ENCODE data around the gene PHTF1.

The PHTF1 gene

DNA sequence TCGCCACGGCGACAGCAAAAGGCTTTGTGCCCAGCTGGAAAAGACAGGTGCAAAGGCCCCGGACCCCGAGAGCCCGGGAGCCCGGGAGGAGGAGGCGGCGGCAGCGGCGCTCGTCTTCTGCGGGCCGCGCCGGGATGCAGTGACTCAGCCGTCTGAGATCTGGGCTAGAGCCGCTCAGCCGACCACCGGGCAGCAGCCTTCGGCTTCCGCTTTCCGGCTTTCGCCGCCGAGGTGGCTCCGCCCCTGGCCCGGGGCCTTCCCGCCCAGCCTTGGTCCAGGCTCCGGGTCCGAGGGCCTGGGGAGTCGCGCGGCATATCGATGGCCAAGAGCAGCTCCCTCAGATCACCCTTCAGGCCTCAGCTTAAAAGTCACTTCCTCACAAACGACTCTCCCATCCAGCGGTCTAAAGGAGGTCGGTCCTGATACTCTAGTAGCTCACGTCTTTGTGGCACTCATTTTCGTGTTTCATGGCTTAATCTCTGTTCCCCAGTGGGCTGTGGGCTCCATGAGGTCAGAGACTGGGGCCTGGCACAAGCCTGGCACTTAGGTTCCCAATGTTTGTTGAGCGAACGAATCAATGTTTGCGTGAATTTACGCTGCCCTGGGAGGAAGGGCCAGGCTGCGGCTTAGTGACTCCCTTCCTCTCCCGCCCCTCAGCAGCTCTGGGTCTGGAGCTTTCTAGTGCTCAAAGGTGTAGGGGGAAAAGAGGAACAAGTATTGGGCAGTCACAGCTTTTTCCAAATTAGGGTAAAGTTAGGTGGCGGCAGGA lies at the start of gene PHTF1:
TSS of gene PHTF1 (minus strand) at position 154 of the 769 bp plus-strand sequence. CDS start 783 bp downstream, outside the sequence.
- DNase-seq = peak; percentile 81

DNA sequence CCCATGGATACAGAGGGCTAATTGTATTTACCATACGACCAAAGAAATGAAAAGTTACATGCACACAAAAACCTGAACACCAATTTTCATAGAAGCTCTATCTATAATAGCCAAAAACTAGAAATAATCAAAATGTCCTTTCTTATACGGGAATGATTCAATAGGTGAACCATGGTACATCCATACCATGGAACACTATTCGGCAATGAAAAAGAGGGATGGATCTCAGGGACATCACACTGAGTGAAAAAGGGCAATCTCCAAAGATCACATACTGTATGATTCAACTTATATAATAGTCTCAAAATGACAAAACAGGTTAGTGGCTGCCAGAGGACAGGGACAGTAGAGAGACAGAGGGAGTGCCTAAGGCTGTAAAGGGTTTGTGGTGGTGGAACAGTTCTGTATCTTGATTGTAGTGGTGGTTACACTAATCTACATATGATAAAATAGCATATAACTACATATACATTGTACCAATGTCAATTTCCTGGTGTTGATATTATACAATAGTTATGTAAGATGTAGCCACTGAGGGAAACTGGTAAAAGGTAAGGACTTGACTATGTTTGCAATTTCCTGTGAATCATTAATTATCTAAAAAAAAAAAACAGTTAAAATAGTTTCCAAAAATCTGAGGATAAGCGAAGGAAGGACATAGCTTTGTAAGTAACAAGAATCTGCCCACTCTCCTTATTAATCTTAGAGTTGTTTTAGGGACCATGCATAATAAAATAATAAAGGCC lies 49.3 kb upstream of the PHTF1 start:
- DNase-seq = no peak

DNA sequence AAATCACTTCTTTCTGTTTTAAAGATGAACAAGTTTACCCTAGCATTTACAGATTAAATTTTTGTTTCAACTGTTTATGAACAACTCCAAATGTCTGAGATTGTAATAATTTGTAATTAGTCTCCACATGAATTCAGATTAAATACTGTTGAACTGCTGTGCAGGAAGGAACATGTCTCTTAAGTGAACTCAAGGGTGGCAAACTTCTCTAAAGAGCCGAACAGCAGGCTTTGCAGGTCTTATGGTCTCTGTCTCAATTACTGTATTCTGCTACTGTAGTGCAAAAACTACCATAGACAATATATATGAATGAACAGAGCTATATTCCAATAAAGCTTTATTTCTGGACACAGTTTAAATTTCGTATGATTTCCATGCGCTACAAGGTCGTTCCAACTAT lies 46.4 kb upstream of the PHTF1 start:
- no peak for DNase-seq

DNA sequence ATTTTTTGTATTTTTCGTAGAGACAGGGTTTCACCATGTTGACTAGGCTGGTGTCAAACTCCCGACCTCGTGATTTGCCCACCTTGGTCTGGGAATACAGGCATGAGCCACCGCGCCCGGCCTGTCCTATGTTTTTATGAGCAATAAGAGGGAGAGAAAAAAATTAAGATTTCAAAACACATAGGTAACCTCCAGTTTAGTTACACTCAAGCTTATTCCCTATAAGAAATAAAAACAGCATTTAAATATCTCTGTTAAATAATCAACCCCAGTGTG lies 45.9 kb upstream of the PHTF1 start:
- no peak for DNase-seq

DNA sequence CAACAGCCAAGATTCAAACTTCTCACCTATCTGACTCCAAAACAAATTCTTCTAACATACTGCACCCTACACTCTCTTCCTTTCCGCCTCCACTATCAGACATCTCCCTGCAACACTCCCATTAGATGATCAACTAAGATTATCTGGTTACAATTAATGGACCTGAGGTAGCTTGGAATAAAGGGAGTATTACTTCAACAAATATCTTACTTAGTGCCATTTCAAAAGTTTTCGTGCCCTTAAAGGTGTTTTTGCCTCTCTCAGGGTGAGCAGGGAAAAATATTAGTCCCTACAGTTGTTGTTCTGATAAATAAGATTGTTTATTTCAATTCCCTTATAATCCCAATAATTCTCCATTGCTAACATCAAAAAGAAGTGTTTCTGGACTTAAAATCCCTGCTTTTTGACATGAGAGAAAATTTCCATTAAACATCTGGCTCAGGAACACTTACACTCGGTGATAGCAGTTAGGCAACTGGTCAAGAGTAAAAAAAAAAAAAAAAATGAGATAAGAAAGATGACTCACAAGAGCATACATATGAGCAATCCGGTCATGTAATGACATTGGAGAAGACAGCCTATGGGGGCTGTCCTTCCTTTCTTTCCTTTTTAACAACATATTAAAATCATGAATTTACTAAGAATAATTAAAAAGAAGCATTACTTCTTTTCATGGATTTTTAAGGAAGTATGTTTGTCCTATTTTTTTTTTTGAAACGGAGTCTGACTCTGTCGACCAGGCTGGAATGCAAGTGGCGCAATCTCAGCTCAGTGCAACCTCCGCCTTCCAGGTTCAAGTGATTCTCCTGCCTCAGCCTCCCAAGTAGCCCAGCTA lies 45.4 kb upstream of the PHTF1 start:
- DNase-seq = no peak

DNA sequence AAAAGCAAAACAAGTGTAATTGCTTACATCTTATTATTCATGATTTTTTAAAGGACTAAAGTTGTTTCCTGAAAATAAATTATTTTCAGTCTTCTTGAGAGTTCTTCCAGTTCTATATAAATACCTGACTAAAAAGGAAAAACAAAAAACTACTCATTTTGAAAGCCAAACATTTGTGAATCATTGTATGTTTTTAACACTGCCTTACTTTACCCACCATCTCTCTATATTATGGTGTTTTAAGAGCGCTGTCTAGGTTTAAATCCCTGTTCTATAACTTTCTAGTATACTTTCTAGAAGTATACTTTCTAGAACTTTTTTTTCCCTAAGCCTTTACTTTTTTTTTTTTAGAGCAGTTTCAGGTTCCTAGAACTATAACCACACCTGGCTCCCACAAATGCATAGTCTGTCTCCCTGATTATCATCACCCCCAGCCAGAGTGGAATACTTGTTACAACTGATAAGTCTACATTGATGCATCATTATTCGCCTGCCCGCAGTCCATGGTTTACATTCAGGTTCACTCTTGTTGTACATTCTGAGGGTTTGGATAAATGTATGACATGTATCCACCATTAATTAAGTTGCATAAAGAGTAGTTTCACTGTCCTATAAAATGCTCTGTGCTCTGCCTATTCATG lies 43.2 kb upstream of the PHTF1 start:
- no peak for DNase-seq

DNA sequence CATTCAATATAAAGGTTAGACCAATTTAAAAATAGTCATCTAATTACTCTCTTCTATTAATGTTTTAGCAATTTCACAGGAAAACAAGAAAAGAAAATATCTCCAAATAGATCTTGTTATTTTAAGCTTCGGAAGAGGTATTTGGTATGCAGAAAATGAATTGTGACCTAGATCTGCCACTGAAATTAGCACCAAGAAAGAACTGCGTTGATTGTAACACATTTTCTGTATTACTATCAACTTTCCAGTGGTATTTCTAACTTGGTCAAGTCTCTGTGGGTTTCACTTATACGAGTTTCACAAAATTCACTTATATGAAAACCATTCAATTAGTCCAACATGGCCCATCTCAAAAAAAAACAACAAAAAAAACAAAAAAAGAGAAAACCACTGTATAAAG lies 41.2 kb upstream of the PHTF1 start:
- no peak for DNase-seq

DNA sequence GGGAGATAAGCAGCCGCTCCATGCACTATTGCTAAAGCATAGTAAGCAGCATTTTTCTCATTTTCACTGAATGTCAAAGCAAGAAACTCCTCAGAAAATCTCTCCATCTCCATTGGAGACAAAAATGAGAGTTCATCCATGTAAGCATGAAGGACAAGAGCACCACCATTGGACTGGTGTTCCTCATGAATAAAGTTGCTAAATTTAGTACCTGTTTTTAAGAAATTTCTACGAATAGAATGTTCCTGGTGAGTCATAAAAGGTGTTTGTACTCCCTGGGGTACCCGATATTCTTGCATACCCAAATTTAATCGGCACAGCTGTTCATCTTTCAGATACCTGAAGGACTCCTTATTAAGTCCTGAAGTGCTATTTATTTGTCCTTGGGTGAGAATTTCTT lies 38.2 kb upstream of the PHTF1 start:
- no peak for DNase-seq

DNA sequence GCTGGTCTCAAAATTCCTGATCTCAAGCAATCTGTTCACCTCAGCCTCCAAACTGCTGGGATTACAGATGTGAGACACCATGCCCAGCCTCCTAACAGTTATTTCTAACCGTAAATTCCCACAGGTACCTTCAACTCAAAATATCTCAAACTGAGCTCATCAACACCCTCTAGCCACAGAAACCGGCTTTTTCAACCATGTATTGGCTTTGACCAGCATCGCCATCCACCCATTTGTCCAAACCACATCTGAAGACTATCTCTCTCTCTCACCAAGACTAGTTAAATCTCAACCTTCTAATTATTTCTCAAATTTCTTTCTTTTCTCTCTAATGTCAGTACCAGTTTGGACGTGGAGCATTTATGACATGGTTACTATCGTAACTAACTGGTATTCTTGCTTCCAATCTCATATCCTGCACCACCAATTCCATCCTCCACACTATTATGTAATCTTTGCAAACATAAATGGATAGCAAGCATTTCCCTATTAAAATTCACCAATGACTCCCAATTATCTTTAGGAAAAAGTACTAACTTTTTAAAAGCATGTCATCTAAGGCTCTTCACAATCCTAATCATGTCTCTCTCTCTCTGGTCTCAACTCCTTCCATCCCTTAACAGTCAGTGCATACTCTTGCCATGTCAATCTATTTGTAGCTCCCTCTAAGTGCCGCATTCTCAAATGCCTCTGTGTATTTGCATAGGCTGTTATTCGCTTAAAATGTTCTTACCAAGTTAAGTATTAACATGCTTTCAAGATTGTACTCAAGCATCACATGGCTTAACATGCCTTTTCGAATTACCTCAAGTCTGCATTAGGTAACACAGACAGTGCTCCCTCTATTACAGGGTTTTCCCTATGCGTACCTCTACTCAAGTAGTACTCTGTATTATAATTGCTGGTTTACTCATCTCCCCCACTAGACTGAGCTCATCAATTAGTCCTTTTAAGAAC lies 34.9 kb upstream of the PHTF1 start:
- DNase-seq = no peak

DNA sequence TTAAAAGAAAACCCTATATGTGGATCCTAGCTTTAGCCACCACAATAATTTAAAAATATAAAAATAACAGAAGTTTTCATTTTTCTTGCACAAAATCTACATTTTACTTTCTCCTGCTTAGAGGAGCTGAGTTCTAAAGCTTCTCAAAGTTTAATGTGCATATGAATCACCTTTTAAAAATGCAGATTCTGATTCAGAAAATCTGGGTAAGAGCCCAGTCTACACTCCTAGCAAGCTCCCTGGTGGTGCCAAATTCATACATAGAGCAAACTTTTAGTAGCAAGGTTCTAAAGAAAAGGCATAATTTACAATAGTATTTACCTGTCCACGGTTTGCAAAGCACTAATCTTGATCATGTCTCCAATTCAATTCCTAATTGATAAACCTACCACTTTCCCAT lies 33.7 kb upstream of the PHTF1 start:
- no peak for DNase-seq

DNA sequence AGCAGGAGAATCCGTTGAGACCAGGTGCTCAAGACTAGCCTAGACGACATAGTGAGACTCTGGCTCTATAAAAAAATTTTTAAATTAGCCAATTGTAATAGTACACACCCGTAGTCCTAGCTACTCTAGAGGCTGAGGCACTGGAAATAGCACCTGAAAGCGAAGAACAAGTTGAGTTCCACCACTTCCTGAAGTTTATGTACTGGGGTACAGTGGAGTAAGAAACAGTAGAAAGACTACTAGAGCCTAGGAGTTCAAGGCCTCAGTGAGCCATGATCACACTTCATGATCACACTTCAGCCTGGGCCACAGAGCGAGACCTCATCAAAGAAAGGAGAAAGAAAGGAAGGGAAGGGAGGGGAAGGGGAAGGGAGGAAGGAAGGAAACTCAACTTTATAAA lies 33.2 kb upstream of the PHTF1 start:
- DNase-seq = no peak

DNA sequence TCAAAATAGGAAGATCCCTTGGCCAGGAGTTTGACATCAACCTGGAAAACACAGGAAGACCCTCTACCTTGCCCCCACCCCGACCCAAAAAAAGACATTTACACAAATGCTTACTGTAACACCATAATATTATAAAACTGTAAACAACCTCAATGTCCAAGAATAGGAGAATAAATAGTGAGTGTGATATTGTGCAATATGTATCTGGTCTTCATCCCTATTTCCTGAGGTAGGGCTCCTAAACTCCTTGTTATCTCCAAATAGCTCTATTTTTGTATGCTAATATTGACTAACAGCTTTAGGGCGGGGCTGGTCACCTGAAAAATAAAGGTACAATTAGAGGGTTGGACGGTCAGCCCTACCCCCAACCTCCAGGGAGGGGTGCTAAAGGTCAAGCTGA lies 29.5 kb upstream of the PHTF1 start:
- no peak for DNase-seq

DNA sequence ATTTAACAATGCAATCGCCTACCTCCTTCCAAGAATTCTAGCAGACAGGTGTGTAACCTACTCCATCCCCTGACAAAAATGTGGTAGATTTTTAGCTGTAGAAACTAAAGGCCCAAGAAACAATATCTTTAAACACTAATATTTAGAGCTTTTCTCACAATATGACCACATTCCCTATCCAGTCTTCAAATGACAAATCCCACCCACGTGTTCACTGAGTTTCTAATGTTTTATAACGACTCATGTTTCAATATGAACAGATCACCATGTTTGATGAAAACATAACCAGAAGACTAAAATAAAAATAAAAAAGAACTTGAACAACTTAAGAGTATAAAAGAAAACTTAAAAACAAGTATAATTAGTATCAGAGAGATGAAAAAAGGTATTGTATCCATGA lies 28.4 kb upstream of the PHTF1 start:
- no peak for DNase-seq

DNA sequence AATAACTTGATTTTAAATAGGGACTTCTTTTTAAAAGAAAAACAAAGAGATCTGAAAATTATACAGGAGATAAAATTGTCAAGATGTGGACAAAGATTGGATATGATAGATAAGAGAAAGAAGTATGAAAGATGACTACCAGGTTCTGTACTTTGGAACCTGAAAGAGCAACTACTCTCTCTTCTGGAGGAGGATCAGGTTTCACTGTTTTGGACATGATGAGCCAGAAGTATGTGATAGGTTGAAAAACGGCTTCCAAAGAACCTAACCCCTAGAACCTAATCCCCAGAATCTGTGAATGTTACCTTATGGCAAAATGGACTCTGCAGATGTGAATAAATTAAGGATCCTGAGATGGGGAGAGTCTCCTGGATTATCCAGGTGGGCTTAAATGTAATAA lies 26.8 kb upstream of the PHTF1 start:
- DNase-seq = no peak

DNA sequence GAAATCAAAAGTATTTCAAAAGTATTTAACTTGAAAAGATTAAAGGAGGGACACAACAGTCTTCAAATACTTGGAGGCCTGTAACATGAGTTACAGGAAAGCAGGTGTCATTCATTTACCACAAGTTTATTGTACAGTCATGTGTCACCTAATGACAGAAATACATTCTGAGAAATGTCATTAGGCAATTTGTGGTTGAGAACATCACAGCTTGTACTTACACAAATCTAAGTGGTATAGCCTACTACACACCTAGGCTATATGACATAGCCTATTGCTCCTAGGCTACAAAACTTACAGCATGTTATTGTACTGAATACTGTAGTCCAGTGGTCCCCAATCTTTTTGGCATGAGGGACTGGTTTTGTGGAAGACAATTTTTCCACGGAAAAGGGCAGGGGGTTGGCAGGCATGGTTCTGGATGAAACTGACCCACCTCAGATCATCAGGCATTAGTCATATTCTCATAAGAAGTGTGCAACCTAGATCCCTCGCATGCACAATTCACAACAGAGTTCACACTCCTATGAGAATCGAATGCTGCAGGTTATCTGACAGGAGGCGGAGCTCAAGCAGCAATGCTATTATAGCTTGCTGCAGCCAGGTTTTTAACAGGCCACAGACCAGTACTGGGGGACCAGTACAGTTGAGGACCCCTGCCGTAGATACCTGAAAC lies 25.0 kb upstream of the PHTF1 start:
- DNase-seq = peak; percentile 38

DNA sequence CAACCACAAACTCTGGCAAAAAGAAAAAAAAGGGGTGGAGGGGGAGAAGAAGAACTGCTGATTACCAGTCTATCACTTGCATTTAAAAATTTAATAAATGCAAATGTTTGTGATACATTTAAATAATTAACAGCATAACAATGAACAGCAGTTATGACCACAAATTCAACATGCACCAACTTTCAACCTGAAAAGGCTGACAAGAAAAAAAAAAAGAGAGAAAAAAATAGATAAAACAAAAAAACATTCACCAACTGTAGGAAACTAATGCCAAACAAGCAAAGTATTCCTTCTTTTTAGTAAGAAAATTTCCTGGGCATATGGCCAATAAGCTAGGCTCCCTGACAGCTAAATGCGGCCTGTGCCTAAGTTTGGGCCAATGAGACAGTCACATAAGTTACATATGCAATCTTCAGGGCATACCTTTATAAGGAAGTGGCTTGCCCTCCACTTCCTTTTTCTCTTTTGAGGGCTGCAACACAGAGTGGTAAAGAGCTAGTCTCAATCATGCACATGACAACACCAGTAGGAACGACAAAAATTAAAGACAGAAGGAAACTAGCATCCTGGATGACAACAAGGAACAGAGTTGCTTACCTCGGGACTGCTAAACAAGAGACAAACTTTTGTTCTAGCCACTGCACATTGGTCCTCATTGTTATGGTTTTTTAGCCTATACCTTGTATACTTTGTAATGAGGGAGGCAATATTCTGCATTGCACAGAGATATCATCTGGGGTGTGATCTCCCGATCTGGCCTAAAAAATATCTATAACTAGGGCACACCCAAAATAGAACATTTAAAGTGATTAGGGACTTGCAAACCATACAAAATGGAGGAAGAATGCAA lies 24.2 kb upstream of the PHTF1 start:
- peak; percentile 43 for DNase-seq

DNA sequence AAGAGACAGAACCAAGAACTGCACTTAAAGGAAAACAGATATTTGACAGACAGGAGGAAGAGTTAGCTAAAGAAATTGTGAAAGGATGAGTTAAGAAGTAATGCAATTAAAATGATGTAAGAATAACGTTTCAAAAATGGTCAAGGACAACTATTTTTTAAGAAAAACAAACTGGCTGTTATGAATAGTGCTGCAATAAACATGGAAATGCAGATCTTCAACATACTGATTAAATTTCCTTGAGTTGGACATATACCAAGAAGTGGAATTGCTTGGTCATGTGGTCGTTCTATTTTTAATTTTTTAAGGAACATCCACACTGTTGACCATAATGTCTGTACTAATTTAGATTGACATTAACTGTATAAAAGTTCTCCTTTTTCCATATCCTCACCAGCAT lies 23.1 kb upstream of the PHTF1 start:
- DNase-seq = no peak

DNA sequence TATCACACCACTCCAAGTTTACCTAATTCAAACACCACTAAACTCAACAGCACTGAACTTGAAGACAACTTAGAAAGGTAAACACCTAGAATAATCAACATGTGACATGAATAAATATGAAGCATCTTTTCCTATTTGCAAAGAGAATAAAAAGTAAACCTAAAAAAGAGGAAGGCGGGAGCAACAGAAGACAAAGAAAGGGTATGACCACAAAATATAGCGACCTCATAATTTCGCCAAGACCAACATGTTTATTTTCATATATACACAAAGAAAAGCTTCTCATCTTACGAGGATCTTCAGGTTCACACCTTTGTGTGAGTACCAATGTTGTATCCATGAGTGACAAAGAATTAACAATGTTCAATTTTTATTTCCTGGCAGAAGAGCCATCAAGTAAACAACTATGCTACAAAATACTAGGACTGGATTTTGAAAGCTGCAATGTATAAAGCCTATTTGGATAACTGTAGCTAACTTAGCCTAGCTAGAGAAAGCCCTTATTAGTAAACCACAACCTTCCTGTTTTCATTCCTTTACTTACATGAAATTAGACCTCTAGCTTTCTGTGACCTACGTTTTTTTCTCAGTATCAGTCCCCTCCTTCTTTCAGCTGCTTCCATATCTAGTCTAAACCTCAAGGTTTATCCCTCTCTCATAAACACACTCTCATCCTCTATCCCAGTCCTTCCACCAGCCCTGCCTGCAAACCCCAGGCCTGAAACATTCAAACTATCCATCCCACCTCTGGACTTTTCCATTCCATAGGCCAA lies 21.3 kb upstream of the PHTF1 start:
- DNase-seq = no peak

DNA sequence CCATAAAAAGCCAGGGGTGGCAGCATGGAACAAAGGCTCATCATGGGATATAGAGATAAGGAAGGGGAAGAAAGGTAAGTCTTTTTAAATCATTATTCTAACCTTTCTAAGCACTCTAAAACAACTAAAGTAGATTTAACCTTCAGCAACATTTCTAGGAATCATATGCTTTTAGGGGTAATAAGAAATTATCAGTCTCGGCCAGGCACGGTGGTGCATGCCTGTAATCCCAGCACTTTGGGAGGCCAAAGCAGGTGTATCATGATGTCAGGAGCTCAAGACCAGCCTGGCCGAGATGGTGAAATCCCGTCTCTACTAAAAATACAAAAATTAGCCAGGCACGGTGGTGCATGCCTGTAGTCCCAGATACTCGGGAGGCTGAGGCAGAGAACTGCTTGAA lies 20.3 kb upstream of the PHTF1 start:
- no peak for DNase-seq

DNA sequence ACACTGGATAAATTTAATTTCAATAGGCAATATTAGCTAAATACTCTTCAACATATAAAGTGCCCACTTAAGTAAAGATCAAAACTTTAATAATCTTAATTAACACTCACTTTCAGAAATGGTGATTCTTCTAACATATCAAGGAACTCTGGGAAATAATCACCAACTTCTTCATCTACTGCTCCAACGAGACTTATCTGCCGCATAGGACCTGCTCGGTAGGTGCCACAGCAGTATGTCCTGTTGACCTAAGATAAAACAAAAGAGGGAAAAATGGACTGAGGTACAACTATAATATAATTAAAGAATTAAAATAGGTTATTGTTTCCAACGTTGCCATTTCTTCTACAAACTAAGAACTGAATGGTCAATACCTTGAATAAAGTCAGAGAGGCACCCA lies 18.3 kb upstream of the PHTF1 start:
- DNase-seq = no peak

All from stimulated activated CD8-positive, alpha-beta memory T cell treated with anti-CD3 and anti-CD28 coated beads, Interleukin-4, amount 100 ng/mL, for 48 hours (primary cell).